ENCODE results near the gene PDE1C. TPM values are rescaled to one million over a fixed set of nuclear protein-coding genes. Genes with fewer than 3 reads are reported as not detected.

Gene PDE1C
- total and polyA plus RNA-seq, 8 donors: 2.9 to 54.2 (median 5.9) TPM

GRCh38 chr7:31894308-31894707 is 175.9 kb downstream of the PDE1C start:
- H3K27me3 ChIP-seq: no peaks in the 10 kb centered on the region
- intact Hi-C loops (cut with DNase I; ENCODE audit: low total_unique reads): no loop called here
- no peaks in the 10 kb centered on the region for H3K36me3 ChIP-seq
- no peak for DNase-seq
- H3K27ac ChIP-seq: no peak overlapping the region
- TF ChIP-seq POLR2AphosphoS5 (IDR thresholded peaks at IDR 0.05) (no peak), EP300 (IDR thresholded peaks at IDR 0.05) (no peak), POLR2A (IDR thresholded peaks at IDR 0.05) (no peak), CTCF (IDR thresholded peaks at IDR 0.05) (no peak)
- no peaks in the 10 kb centered on the region for H3K4me1 ChIP-seq
- no peak overlapping the region for H3K4me3 ChIP-seq
- H3K9me3 ChIP-seq: no peaks in the 10 kb centered on the region

- 41 to 64% (median 54%) methylated on average over 3 of the region's 3 CpGs for WGBS, 5 donors
- DNase-seq: no peak
Observed at GRCh38 chr7:31893365-31893764, 176.8 kb downstream of the PDE1C start.

DNA sequence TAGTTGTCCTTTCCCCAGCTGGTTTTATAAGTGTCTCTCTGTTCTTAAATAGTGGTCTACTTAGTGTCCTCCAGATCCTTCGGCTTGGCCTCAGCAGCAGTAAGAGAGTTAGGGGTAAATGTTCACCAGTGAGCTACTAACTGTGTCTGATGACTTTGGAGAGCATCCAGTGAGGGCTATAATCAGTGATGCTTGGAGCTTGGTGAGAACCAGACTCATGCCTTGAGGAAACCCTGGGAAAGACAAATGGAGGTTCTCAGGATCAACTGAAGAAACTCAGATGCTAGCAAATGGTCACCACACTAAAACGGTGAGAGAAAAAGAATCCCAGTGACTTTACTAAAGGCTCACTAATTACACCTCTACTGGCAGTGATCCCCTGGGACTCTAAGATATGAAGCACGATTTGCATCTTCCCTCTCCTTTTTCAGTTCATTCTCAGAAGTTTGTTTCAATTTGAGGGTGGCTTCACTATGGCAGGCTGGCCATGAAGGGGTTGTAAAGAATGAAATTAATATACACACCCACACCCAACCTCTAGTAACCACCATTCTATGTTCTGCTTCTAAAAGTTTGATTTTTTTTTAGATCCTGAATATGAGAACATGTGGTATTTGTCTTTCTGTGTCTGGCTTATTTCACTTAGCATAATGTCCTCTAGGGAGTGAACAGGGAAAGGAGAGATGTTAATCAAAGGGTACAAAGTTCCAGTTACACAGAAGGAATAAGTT is 177.9 kb downstream of the PDE1C start:
- Histone ChIP-seq H3K27ac (no peak overlapping the region), H3K4me1 (no peaks in the 10 kb centered on the region), H3K36me3 (no peaks in the 10 kb centered on the region), H3K9me3 (no peaks in the 10 kb centered on the region), H3K27me3 (no peaks in the 10 kb centered on the region), H3K4me3 (no peak overlapping the region)
- DNase-seq: no peak
- intact Hi-C loops (cut with DNase I; ENCODE audit: low total_unique reads): no loop called here
- TF ChIP-seq POLR2AphosphoS5 (IDR thresholded peaks at IDR 0.05) (no peak), CTCF (IDR thresholded peaks at IDR 0.05) (no peak), POLR2A (IDR thresholded peaks at IDR 0.05) (no peak), EP300 (IDR thresholded peaks at IDR 0.05) (no peak)
- WGBS, 5 donors: 60 to 89% (median 84%) methylated on average over 3 of the region's 3 CpGs

More at GRCh38 chr7:31893365-31893764, 176.8 kb downstream of the PDE1C start:
- Histone ChIP-seq H3K4me1 (no peaks in the 10 kb centered on the region), H3K9me3 (no peaks in the 10 kb centered on the region), H3K4me3 (no peak overlapping the region), H3K27ac (no peak overlapping the region), H3K36me3 (no peaks in the 10 kb centered on the region), H3K27me3 (no peaks in the 10 kb centered on the region)
- no peak for TF ChIP-seq CTCF (IDR thresholded peaks at IDR 0.05)
- no peak for TF ChIP-seq POLR2AphosphoS5 (IDR thresholded peaks at IDR 0.05)
- TF ChIP-seq EP300 (IDR thresholded peaks at IDR 0.05): no peak
- no peak for TF ChIP-seq POLR2A (IDR thresholded peaks at IDR 0.05)
- intact Hi-C loops (cut with DNase I; ENCODE audit: low total_unique reads): no loop called here

DNA sequence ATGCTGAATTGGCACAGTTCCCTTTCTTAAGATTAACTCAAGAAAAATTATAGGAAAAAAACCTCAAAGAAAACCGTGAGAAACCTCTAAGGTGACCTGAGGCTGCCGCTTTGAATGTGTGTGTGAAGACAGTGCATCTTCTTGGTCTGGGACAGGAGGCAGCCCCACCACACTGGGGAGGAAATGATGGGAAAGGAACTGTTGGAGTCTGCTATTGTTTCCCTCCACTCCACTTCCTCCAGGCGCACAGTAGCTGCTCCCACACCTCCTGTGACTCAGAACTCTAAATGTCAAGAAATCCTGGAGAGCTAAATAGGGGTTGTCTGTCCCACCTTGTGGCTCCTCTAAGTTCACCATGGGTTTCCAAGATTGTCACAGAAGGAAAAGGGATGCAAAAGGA is 179.4 kb downstream of the PDE1C start:
- Histone ChIP-seq H3K4me3 (no peak overlapping the region), H3K27me3 (no peaks in the 10 kb centered on the region), H3K27ac (no peak overlapping the region), H3K36me3 (no peaks in the 10 kb centered on the region), H3K9me3 (no peaks in the 10 kb centered on the region), H3K4me1 (no peaks in the 10 kb centered on the region)
- intact Hi-C loops (cut with DNase I; ENCODE audit: low total_unique reads): no loop called here
- DNase-seq: no peak
- 77 to 83% (median 81%) methylated on average over 3 of the region's 3 CpGs for WGBS, 5 donors
- TF ChIP-seq CTCF (IDR thresholded peaks at IDR 0.05): no peak
- TF ChIP-seq POLR2AphosphoS5 (IDR thresholded peaks at IDR 0.05): no peak
- TF ChIP-seq POLR2A (IDR thresholded peaks at IDR 0.05): no peak
- no peak for TF ChIP-seq EP300 (IDR thresholded peaks at IDR 0.05)

All from stomach (tissue), 9 donors.